Suppressor macrophage treated with lipopolysaccharide for 4 hours (primary cell): ENCODE results near the gene PELI1.

Experiments
- DNase-seq: peaks from one replicate; pipeline ENCODE4 v3.0.0-alpha.2; 2020

PELI1 gene, protein sequence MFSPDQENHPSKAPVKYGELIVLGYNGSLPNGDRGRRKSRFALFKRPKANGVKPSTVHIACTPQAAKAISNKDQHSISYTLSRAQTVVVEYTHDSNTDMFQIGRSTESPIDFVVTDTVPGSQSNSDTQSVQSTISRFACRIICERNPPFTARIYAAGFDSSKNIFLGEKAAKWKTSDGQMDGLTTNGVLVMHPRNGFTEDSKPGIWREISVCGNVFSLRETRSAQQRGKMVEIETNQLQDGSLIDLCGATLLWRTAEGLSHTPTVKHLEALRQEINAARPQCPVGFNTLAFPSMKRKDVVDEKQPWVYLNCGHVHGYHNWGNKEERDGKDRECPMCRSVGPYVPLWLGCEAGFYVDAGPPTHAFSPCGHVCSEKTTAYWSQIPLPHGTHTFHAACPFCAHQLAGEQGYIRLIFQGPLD

GRCh38 chr2:64144057-64145013 is at the start of gene PELI1:
PELI1 (minus strand) TSS chr2:64144420; CDS start chr2:64108310, 36,110 bp downstream.
- peak; percentile 97 for DNase-seq

DNA sequence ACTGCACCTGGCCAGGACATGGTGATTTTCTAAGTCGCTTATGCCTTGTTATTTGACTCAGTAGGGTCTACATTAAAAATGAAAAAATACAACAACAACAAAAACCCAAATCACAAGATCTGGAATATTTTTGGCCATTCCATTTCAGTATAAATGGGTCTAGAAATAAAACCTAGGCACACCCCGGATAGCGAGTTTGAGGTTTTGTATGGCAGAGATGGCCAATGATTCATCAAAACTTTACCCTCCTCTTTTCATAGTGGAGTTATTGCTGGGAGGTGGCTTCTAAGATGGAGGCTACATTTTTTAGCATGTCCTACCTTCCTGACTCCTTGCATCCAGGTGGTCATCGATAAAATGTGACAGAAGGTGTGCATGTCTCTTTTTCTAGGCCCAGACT is 49.3 kb upstream of the PELI1 start:
- DNase-seq: peak; percentile 26

DNA sequence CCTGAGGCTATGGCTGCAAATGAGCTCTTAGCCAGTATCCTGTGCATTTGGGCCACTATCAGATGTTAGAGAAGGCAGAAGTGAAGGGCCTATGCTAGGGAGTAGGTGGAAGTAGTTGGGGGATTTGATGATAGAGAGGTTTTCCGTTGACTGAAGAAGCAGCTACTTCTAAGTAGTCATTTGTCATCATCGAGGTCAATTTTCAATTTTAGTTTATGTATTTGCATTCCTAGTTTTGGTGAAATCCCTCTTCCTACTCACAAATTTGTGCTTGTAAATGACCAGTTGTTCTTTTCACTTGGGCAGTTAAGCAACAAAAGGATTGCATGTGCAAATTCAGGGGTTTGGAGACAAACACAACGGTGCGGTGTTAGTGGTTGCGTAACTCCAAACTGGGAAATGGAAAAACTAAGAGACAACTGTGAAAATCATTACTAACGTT is 48.5 kb upstream of the PELI1 start:
- DNase-seq: peak; percentile 97

- DNase-seq: peak; percentile 97
Observed at GRCh38 chr2:64192125-64192479, 47.9 kb upstream of the PELI1 start.

DNA sequence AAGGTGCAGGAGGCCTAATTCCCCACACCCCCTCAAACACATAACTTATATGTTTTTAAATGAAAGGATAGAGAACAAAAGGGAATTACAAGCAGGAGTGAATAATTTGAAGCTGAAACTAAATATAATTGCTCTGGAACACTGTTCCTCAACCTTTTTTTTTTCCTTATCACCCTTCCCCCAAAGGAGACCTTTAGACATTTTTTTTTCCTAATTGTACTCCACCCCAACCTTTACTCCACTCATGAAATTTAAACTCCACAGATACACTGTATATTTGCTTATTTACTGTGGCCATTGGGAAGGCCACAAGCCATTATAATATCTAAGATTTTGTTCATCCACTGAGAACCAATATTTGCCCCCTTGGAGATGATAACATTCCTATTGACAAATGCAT is 45.4 kb upstream of the PELI1 start:
- no peak for DNase-seq

DNA sequence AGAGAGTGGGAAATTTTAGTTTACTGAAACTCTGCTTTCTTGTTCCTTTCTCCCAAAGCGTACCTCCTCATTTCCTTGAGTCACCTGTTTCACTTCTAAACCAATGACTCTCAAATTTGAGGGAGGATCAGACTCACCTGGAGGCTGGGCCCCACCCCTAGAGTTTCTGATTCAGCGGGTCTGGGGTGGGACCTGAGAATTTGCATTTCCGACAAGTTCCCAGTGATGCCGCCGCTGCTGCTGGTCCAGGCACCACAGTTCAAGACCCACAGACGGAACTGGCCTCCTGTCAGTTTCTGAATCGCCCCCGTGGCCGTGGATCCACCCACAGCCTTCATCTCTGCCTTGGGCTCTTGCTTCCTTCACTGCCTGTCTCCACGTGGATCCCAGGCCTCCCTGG is 44.9 kb upstream of the PELI1 start:
- no peak for DNase-seq

GRCh38 chr2:64186699-64187605 is 42.7 kb upstream of the PELI1 start:
- DNase-seq: peak; percentile 69

- DNase-seq: peak; percentile 74
Observed at GRCh38 chr2:64179582-64180321, 35.5 kb upstream of the PELI1 start.

- no peak for DNase-seq
Observed at GRCh38 chr2:64177315-64177714, 33.1 kb upstream of the PELI1 start.

GRCh38 chr2:64175419-64176197 is 31.4 kb upstream of the PELI1 start:
- DNase-seq: no peak

DNA sequence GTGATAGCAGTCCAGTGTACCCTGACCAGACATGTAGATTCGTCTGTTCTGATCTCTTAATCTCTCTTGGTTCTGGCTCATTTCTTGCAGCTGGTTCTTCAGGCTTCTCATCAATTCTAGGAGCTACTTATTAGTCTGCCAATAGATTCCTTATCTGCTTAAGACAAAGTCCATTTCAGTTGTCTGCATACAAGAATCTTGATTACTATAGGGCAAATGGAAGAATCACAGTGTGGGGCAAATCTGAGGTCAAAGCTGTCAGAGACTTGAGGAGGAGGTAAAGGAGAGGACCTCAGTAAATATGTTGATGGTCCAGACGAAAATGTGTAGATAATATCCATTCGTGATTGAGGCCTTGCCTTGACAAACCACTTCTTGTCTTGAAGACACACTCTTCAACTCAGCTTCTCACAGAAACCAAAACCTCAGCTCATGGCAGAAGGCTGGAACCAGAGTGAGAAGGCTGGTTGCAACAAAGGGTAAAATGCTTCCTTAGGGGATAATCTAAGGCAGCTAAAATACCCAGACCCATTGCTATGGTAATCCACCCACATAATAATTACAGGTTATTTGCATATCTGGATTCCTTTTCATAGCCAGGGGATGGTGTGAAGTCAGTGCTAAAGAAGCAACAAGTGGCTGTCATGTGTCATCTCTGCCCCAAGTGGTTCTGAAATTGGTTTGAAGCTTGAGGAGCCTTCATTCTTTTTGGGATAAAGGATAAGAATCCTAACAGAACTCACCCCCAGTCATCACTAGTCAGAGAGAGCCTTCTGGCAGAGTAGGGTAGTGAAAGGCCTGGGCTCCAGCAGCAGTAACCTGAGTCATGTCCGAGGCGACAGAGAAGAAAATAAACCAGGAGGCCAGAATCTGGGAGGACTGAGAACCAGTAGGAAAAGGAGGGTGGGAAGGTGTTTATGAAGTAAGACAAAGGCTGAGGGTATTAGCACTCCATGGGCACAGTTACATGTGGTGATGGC is 29.2 kb upstream of the PELI1 start:
- no peak for DNase-seq

GRCh38 chr2:64168756-64169155 is 24.5 kb upstream of the PELI1 start:
- DNase-seq: no peak

- DNase-seq: no peak
Observed at GRCh38 chr2:64168201-64168600, 24.0 kb upstream of the PELI1 start.

DNA sequence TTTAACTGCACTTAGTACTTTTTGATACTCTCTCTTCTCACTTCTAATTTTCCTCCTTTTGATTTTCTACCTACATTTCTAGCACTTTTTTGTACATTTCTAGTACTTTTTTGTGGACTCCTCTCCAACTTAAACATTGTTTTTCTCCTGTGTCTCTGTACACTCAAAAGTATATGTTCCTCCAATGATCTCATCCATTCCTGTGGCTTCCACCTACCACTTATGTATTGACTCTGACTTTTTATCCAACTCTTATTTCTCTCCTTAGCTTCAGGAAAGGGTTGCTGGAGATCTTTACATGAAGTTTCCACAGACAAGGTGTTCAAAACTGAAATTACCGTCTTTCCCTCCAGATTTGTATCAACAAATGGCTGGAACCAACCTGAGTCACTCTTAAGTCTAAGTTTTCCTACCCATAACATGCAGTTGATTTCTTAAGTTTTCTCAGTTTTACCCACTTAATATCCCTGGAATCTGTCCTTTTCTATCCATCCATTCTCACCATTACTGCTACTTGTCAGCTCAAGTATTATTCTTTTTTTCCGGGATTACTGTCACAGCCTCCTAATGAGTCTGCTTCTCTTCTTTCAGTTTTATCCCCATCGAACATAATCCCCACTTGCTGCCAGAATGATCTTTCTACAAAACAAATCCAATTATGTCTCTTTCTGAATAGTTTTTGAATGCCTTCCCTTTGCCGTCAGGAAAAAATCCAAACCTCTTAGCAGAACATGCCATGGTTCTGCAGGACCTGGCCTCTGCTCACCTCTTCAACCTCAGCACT is 22.6 kb upstream of the PELI1 start:
- no peak for DNase-seq

DNA sequence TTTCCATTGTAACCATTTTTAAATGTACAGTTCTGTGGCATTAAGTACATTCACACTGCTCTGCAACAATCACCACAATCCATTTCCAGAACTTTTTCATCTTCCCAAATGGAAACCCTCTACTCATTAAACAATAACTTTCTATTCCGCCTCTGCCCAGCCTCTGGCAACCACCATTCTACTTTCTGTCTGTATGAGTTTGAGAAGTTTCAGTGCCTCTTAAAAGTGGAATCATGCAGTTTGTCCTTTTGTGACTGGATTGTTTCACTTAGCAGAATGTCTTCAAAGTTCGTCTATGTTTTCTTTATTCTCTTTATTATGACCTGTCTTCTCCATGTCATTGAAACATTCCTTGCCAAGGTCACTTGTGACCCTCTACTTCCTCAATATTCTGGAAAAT is 22.0 kb upstream of the PELI1 start:
- DNase-seq: no peak

DNA sequence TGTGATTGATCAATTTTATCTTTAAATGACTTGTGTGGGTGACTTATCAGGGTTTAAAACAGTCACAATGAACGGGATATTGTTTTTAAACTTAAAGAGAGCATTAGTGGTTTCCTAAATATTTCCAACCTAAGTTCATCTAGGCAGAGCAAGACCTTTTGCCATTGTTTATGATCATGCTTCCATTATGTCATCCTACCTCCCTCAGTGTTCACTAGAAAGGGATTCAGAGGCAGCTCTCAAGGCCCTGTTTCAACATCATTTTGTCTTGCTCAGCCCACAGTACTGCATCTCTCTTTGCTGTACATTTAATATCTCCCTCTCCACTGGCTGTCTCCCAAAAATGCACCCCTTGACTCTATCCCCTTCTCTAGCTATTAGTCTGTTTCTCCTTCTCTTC is 21.5 kb upstream of the PELI1 start:
- DNase-seq: peak; percentile 62

- no peak for DNase-seq
Observed at GRCh38 chr2:64164629-64165028, 20.4 kb upstream of the PELI1 start.

DNA sequence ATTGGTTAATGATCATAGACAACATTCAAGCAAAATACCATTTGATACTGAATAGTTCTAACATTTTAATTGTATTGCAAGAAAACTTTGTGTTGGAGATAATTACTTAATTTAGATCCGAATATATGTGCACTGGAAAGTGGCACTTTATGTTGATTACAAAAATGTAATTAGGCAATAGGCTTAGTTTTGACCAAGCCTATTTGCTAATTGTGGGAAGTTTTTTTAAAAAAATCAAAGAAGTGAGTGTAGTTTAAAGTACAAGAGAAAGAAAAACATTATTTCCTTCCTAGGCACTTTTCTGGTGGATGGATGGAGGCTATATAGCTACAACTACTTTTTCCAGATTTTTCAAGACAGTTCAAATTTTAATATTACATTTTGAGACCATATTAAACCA is 18.3 kb upstream of the PELI1 start:
- DNase-seq: no peak

DNA sequence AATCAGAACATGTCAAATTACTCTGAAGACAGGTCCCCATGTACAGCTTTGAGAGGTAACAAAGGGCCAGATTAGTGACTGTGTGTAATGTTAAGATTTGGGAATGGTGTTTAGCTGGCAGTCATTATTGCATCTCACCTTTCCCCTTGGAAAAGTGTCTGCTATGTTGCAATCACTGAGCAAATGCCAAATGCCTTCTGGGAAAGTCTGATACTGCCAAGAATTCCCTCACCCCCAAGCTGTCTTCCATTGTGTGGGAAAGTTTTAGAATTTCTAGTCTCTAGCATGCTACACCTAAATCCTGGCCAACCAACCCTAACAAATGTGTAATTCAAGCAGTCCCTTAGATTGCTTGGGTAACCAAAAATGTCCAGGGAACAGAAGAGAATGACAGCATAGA is 13.6 kb upstream of the PELI1 start:
- no peak for DNase-seq
